A549 (cell line): Measurements from ENCODE around the gene LARP1B.

Experiments
- CBX2 ChIP-seq: fragments of 200-600 bp; sonication (generic); IDR thresholded peaks from 2 replicates; pipeline ENCODE4 v1.6.1; 2016; ENCODE audit warnings: low read depth, mild to moderate bottlenecking, borderline replicate concordance
- CTCF ChIP-seq: fragments of >200 bp; sonication (Bioruptor Twin); formaldehyde crosslinking; IDR thresholded peaks from 3 replicates; pipeline ENCODE4 v1.5.1; 2016
- FOSL2 ChIP-seq, 2 experiments: fragments of 450-650 bp in 1 of 2; fragments of >200 bp in 1 of 2; sonication (Bioruptor Twin) in 1 of 2; formaldehyde crosslinking; IDR thresholded peaks; 2 replicates each; pipeline versions ENCODE4 v1.5.0 to v1.6.1; 2016 to 2020; ENCODE audit warnings: mild to moderate bottlenecking in 1 of 2, moderate library complexity in 1 of 2

DNA sequence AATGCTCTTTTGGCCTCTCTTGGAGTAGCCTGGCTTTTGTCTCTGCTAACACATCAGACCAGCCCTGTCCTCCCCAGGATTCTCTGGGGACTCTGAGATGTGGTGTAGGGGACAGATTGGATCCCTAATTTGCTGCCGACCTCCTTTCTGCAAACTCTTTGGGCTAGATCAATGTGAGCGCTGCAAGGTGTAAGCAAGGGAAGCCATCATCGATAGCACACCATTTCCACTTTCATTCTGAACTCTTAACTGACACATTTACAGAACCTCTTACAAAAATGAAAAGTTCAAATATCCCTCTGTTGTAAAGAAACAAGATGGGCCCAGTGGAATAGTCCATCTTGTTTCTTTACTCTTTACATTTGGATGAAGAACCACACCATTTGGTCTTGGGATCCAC, 179.9 kb downstream of the LARP1B start:
- TF ChIP-seq CTCF (no peak), FOSL2 (IDR thresholded peaks at IDR 0.05) (no peak), FOSL2 (CRISPR knock-in tag; IDR thresholded peaks at IDR 0.05) (no peak), CBX2 (no peak)
